ENCODE results near the gene THSD7A.

The THSD7A gene

DNA sequence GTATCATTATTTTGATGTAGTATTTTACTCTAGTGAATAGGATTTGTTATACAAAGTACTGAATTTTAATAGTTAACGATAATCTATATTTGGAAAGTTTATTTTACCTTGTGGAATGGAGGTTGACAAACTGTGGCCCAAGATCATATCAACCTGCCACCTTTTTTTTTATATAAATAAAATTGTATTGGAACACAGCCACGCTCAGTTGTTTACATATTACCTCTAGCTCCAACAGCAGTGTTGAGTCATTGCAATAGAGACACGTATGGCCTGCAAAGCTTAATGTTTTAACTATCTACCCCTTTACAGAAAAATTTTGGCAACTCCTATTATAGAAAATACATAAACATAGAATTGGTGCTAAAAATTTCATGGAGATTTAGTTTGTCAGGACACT is 239.3 kb downstream of the THSD7A start:
- Histone ChIP-seq H3K4me2 (ENCODE audit: low read length) (no peak overlapping the region), H3K27me3 (ENCODE audit: control insufficient read depth, insufficient read depth, low read length) (no peaks in the 10 kb centered on the region), H3K9ac (ENCODE audit: low read depth, low read length) (no peak overlapping the region), H3K4me3 (ENCODE audit: low read length) (no peak overlapping the region), H3K36me3 (ENCODE audit: insufficient read depth, low read length) (no peaks in the 10 kb centered on the region), H3K4me1 (ENCODE audit: control insufficient read depth, insufficient read depth, low read length) (no peaks in the 10 kb centered on the region), H3K9me3 (replicated peaks; ENCODE audit: low read length) (no peaks in the 10 kb centered on the region)

DNA sequence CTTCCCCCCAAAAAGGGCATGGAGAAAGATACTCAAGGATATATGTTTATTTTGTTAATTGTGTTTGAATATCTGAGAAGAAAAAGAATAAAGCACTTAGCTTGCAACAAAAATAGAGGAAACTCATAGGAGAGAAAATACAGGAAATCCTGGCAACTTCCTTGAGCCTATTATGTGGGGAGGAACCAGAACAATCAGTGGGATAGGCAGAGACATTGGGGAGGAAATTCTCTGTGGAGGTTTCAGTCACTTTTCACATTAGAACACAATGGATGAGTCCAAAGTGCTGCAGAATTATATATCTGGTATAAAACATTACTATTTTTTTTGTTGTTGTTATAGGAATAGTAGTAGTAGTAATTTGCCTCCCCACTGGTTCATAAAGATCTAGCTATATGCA is 240.1 kb downstream of the THSD7A start:
- H3K27me3 ChIP-seq (ENCODE audit: control insufficient read depth, insufficient read depth, low read length), result no peaks in the 10 kb centered on the region
- no peak overlapping the region for H3K4me2 ChIP-seq (ENCODE audit: low read length)
- H3K9ac ChIP-seq (ENCODE audit: low read depth, low read length), result no peak overlapping the region
- no peaks in the 10 kb centered on the region for H3K4me1 ChIP-seq (ENCODE audit: control insufficient read depth, insufficient read depth, low read length)
- no peak overlapping the region for H3K4me3 ChIP-seq (ENCODE audit: low read length)
- H3K36me3 ChIP-seq (ENCODE audit: insufficient read depth, low read length), result no peaks in the 10 kb centered on the region
- H3K9me3 ChIP-seq (replicated peaks; ENCODE audit: low read length), result no peaks in the 10 kb centered on the region

DNA sequence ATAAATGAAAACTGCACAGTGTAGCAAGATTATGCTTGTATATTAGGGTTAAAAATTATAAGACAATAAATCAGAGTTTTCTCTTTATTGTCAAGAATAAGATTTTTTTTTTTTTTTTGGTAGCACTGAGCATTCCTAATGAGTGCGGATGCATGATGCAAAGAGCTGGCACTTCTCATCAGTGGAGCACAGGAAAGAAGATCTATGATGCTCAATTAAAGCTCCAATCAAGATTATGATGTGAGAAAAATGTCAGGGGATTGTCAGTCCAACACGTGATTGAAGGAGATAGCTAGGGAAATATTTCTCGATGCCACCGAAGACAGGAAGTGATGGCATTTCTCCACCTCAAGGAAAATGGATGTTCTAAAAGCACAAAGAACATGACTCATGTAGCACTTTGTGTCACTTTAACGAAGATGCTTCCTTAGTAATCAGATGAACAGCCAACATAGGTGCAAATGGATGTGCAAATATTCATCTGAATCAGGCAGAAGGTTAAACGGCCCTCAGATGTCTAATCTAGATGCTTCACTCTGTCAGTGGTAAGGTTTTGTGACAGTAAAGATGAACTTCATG is 240.9 kb downstream of the THSD7A start:
- H3K4me3 ChIP-seq (ENCODE audit: low read length), result no peak overlapping the region
- no peaks in the 10 kb centered on the region for H3K27me3 ChIP-seq (ENCODE audit: control insufficient read depth, insufficient read depth, low read length)
- H3K4me1 ChIP-seq (ENCODE audit: control insufficient read depth, insufficient read depth, low read length), result no peaks in the 10 kb centered on the region
- no peaks in the 10 kb centered on the region for H3K36me3 ChIP-seq (ENCODE audit: insufficient read depth, low read length)
- no peaks in the 10 kb centered on the region for H3K9me3 ChIP-seq (replicated peaks; ENCODE audit: low read length)
- H3K9ac ChIP-seq (ENCODE audit: low read depth, low read length), result no peak overlapping the region
- no peak overlapping the region for H3K4me2 ChIP-seq (ENCODE audit: low read length)

DNA sequence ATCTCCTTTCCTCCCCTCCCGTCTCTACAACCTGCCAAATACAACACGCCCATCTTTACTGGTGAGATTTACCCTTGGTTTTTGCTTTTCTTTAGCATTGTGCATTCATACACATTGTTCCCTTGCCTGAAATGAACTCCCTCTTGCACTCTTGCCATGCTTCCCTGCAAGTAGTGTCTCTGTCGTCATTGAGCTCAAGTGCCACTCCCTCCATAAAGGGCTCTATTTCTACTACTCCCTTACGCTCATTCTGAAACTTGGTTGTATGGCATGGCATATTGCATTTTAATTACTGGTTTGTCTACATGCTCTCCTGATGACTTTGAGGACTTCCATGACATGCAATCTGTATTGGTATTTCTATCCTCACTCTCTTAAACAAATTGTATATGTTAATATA is 242.7 kb downstream of the THSD7A start:
- Histone ChIP-seq H3K4me2 (ENCODE audit: low read length) (no peak overlapping the region), H3K27me3 (ENCODE audit: control insufficient read depth, insufficient read depth, low read length) (no peaks in the 10 kb centered on the region), H3K9me3 (replicated peaks; ENCODE audit: low read length) (no peaks in the 10 kb centered on the region), H3K9ac (ENCODE audit: low read depth, low read length) (no peak overlapping the region), H3K4me1 (ENCODE audit: control insufficient read depth, insufficient read depth, low read length) (no peaks in the 10 kb centered on the region), H3K36me3 (ENCODE audit: insufficient read depth, low read length) (no peaks in the 10 kb centered on the region), H3K4me3 (ENCODE audit: low read length) (no peak overlapping the region)

DNA sequence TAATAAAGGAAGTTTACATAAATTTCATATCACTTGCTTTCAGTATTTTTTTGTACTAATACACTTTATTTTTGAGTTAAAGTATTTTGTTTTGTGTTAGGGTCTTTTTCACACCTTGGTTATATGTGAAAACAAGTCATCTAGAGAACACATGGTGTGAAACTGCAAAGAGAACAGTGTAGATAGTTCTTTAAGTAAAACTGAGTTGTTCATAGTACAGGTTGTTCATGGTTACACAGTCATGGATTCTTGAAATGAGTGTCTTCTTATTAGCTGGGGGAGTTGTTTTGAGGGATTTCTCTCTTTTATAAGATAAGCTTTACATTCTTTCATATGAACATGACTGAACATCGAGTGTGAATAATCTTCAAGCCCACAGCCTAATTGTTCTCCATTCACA is 244.2 kb downstream of the THSD7A start:
- Histone ChIP-seq H3K9me3 (replicated peaks; ENCODE audit: low read length) (no peaks in the 10 kb centered on the region), H3K36me3 (ENCODE audit: insufficient read depth, low read length) (no peaks in the 10 kb centered on the region), H3K4me1 (ENCODE audit: control insufficient read depth, insufficient read depth, low read length) (no peaks in the 10 kb centered on the region), H3K4me2 (ENCODE audit: low read length) (no peak overlapping the region), H3K9ac (ENCODE audit: low read depth, low read length) (no peak overlapping the region), H3K27me3 (ENCODE audit: control insufficient read depth, insufficient read depth, low read length) (no peaks in the 10 kb centered on the region), H3K4me3 (ENCODE audit: low read length) (no peak overlapping the region)

DNA sequence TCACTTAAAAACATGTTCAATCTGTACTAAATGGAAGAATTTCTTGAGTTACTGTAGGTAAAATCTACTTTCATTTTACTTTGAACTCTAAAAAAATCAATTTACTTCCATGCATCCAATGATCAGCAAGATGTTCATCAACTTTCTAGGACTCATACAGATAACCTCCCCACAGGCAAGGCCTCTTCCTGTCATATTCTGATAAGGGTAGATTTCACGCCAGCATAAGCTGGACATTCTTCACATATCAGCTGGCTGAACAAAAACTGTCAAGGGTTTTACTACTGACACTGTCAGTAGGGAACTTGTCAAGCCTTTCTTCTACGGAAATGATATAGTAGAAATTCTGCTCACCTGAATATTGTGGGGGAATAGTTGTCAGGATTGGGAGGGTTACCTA is 244.9 kb downstream of the THSD7A start:
- Histone ChIP-seq H3K36me3 (ENCODE audit: insufficient read depth, low read length) (no peaks in the 10 kb centered on the region), H3K9ac (ENCODE audit: low read depth, low read length) (no peak overlapping the region), H3K27me3 (ENCODE audit: control insufficient read depth, insufficient read depth, low read length) (no peaks in the 10 kb centered on the region), H3K4me3 (ENCODE audit: low read length) (no peak overlapping the region), H3K4me2 (ENCODE audit: low read length) (no peak overlapping the region), H3K9me3 (replicated peaks; ENCODE audit: low read length) (no peaks in the 10 kb centered on the region), H3K4me1 (ENCODE audit: control insufficient read depth, insufficient read depth, low read length) (no peaks in the 10 kb centered on the region)

DNA sequence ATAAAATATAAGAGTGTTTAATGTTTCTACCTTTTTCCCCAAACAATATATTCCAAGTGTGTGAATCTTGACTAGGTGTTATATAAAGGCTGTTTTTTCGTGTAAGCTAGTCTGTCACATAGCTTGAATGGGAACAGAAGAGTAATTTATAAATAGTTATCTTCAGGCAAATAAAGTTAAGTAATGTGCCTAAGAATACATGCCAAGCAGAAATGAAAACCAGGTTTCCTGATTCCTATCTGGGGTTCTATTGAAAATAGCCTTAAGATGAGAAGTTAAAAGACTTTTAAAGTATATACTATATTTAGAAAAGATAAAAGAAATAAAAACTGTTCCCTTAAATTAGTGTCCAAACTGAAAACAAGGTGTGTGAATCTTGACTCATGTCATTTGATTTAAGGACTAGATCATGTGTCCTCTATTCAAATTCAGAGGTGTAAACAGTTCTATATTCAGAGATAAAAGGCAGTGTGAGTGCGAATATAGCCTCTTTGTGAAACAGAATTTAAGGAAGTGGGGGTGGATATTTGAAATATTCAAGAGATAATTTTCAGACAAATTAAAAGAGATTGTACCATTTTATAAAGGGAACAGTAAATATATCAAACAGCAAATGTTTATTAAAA is 247.5 kb downstream of the THSD7A start:
- H3K9ac ChIP-seq (ENCODE audit: low read depth, low read length), result no peak overlapping the region
- H3K36me3 ChIP-seq (ENCODE audit: insufficient read depth, low read length), result no peaks in the 10 kb centered on the region

DNA sequence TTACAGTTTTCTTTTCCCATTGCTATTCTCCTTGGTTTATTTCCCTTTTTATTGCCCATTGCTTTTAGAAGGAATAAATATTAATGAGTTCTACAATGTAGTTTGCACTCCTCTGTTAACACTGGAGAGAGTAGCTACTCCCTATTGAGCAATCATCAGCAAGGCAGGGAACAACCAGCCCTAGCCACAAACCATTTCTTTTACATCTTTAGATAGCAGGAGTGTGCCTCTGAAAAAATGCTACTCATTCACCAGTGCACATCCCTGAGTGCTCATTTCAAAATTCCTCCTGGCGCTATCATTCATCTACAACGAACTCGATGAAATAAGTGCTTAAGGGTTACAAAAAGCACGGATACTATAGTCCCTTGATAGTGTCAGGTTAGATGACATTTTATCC is 252.9 kb downstream of the THSD7A start:
- no peaks in the 10 kb centered on the region for H3K4me1 ChIP-seq (ENCODE audit: control insufficient read depth, insufficient read depth, low read length)
- no peaks in the 10 kb centered on the region for H3K27me3 ChIP-seq (ENCODE audit: control insufficient read depth, insufficient read depth, low read length)
- no peaks in the 10 kb centered on the region for H3K36me3 ChIP-seq (ENCODE audit: insufficient read depth, low read length)
- H3K4me3 ChIP-seq (ENCODE audit: low read length), result no peak overlapping the region
- no peak overlapping the region for H3K9ac ChIP-seq (ENCODE audit: low read depth, low read length)
- H3K9me3 ChIP-seq (replicated peaks; ENCODE audit: low read length), result no peaks in the 10 kb centered on the region
- H3K4me2 ChIP-seq (ENCODE audit: low read length), result no peak overlapping the region

More for the DNA sequence above, 247.5 kb downstream of the THSD7A start:
- Histone ChIP-seq H3K27me3 (ENCODE audit: control insufficient read depth, insufficient read depth, low read length) (no peaks in the 10 kb centered on the region), H3K4me2 (ENCODE audit: low read length) (no peak overlapping the region), H3K4me3 (ENCODE audit: low read length) (no peak overlapping the region), H3K4me1 (ENCODE audit: control insufficient read depth, insufficient read depth, low read length) (no peaks in the 10 kb centered on the region), H3K9me3 (replicated peaks; ENCODE audit: low read length) (no peaks in the 10 kb centered on the region)

DNA sequence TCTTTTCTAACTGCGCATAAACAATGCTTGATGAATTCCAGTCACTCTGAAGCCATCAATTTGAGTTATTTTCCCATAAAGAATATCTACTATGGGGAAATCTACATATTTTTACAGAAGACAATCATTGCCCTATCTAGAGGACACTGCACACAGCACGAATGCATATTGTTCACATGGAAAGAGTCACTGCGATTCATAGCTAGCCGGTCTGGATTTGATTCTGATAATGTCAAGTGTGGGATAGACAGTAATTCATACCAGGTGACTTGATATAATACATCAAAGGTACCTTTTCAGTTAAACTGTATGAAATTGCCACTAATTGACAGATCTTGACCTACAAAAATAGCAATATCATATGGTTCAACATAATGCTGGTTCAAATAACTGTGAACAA is 255.7 kb downstream of the THSD7A start:
- Histone ChIP-seq H3K4me2 (ENCODE audit: low read length) (no peak overlapping the region), H3K9me3 (replicated peaks; ENCODE audit: low read length) (no peaks in the 10 kb centered on the region), H3K4me1 (ENCODE audit: control insufficient read depth, insufficient read depth, low read length) (no peaks in the 10 kb centered on the region), H3K36me3 (ENCODE audit: insufficient read depth, low read length) (no peaks in the 10 kb centered on the region), H3K9ac (ENCODE audit: low read depth, low read length) (no peak overlapping the region), H3K27me3 (ENCODE audit: control insufficient read depth, insufficient read depth, low read length) (no peaks in the 10 kb centered on the region), H3K4me3 (ENCODE audit: low read length) (no peak overlapping the region)

DNA sequence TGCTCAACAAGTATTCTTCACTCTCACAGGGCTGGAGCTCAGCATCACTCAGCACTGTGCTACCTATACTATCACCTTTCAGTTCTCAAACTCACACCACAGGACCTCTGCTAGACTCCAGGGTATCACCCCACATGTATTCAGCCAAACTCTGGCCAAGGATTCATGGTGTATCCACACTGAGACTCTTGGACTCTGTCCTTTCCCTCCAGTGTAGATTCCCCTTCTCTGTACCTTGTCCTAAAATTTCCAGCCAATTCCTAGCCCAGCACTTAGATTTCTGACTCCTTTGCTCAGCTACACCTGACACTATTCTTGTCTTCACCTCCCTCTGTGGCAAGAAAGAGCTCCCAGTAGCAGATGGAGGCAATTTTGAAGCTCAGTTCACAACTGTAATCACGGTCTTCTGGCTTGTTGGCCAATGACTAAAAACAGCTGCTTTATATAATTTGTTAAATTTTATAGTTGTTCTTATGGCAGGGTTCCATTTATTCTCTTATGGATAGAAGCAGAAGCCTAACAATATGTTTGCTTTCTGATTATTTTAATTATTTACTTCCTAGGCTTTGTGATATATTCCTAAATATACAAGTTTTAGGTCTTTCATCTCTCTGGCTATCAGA is 258.8 kb downstream of the THSD7A start:
- peaks cover 3% of the 10 kb centered on the region for H3K4me1 ChIP-seq (ENCODE audit: control insufficient read depth, insufficient read depth, low read length)
- H3K4me2 ChIP-seq (ENCODE audit: low read length), result no peak overlapping the region
- H3K9me3 ChIP-seq (replicated peaks; ENCODE audit: low read length), result no peaks in the 10 kb centered on the region
- no peaks in the 10 kb centered on the region for H3K36me3 ChIP-seq (ENCODE audit: insufficient read depth, low read length)
- no peak overlapping the region for H3K4me3 ChIP-seq (ENCODE audit: low read length)
- no peaks in the 10 kb centered on the region for H3K27me3 ChIP-seq (ENCODE audit: control insufficient read depth, insufficient read depth, low read length)
- no peak overlapping the region for H3K9ac ChIP-seq (ENCODE audit: low read depth, low read length)

DNA sequence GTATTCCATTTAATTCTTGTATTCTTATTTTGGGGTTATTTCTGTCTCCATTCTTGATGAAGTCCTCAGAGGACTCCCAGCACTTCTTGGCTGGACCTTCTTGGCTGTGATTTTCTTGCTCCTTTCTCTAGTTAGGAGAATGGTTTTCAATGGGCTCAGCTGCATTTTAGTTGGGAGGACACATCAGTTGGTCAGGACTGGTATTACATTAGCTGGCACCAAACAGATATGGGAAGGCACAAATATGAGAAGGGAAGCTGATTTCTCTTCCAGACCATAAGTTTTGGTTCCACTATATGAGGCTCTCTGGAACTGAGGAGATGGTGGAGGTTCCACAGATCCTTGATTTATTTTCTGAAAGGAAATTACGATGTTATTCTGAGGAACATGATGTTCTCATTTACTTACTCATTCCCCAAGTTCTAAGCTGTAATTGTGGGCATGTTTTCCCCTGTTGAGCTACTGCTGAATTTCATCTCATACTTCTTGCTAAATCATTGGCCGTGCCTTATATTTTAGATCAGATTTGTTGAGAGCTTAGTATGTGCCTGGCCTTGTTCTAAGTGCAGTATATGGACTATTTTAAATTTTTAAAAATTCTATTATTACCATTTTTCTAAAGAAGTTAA is 261.0 kb downstream of the THSD7A start:
- H3K27me3 ChIP-seq (ENCODE audit: control insufficient read depth, insufficient read depth, low read length), result no peaks in the 10 kb centered on the region
- peaks cover 6% of the 10 kb centered on the region for H3K4me1 ChIP-seq (ENCODE audit: control insufficient read depth, insufficient read depth, low read length)
- no peaks in the 10 kb centered on the region for H3K36me3 ChIP-seq (ENCODE audit: insufficient read depth, low read length)
- H3K9me3 ChIP-seq (replicated peaks; ENCODE audit: low read length), result no peaks in the 10 kb centered on the region
- no peak overlapping the region for H3K9ac ChIP-seq (ENCODE audit: low read depth, low read length)
- H3K4me2 ChIP-seq (ENCODE audit: low read length), result no peak overlapping the region
- H3K4me3 ChIP-seq (ENCODE audit: low read length), result no peak overlapping the region

Measured in skeletal muscle satellite cell (primary cell).